Measurements from ENCODE around the gene SV2B. TPM values are rescaled to one million over a fixed set of nuclear protein-coding genes. Genes with fewer than 3 reads are reported as not detected.

The SV2B gene
- total and polyA plus RNA-seq, 2 experiments from 2014 or later, result 0.06 to 0.76 TPM

DNA sequence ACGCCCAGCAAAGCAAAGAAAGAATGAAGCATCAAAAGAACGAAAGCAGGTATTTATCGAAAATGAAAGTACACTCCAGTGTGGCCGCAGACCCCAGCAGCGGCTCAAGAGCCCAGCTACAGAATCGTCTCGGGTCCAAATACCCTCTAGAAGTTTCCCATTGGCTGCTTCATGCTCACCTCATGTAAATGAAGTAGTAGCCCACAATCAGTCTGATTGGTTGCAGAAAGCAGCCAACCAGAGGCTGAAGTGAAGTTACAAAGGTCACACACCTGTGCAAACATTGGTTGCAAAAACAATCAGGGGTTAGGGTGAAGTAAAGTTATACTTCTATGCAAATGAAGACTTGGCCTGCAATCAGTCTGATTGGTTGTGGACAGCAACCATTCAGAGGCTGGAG lies 32.0 kb downstream of the SV2B start (continued):
- TF ChIP-seq, protein P1, sequence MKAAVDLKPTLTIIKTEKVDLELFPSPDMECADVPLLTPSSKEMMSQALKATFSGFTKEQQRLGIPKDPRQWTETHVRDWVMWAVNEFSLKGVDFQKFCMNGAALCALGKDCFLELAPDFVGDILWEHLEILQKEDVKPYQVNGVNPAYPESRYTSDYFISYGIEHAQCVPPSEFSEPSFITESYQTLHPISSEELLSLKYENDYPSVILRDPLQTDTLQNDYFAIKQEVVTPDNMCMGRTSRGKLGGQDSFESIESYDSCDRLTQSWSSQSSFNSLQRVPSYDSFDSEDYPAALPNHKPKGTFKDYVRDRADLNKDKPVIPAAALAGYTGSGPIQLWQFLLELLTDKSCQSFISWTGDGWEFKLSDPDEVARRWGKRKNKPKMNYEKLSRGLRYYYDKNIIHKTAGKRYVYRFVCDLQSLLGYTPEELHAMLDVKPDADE (IDR thresholded peaks at IDR 0.05), result no peak
- no peak for TF ChIP-seq NANOG (IDR thresholded peaks at IDR 0.05; ENCODE audit: borderline replicate concordance)
- TF ChIP-seq, protein P2, sequence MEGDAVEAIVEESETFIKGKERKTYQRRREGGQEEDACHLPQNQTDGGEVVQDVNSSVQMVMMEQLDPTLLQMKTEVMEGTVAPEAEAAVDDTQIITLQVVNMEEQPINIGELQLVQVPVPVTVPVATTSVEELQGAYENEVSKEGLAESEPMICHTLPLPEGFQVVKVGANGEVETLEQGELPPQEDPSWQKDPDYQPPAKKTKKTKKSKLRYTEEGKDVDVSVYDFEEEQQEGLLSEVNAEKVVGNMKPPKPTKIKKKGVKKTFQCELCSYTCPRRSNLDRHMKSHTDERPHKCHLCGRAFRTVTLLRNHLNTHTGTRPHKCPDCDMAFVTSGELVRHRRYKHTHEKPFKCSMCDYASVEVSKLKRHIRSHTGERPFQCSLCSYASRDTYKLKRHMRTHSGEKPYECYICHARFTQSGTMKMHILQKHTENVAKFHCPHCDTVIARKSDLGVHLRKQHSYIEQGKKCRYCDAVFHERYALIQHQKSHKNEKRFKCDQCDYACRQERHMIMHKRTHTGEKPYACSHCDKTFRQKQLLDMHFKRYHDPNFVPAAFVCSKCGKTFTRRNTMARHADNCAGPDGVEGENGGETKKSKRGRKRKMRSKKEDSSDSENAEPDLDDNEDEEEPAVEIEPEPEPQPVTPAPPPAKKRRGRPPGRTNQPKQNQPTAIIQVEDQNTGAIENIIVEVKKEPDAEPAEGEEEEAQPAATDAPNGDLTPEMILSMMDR (conservative IDR thresholded peaks at IDR 0.05; ENCODE audit: low read depth in 2 of 2), result no peak
- no peak for TF ChIP-seq POLR2AphosphoS5 (IDR thresholded peaks at IDR 0.05; ENCODE audit: low read depth)
- TF ChIP-seq EZH2 (IDR thresholded peaks at IDR 0.05; ENCODE audit: low read depth, unreplicated experiment), result no peak
- TF ChIP-seq EZH2phosphoT487 (IDR thresholded peaks at IDR 0.05; ENCODE audit: unreplicated experiment), result no peak

DNA sequence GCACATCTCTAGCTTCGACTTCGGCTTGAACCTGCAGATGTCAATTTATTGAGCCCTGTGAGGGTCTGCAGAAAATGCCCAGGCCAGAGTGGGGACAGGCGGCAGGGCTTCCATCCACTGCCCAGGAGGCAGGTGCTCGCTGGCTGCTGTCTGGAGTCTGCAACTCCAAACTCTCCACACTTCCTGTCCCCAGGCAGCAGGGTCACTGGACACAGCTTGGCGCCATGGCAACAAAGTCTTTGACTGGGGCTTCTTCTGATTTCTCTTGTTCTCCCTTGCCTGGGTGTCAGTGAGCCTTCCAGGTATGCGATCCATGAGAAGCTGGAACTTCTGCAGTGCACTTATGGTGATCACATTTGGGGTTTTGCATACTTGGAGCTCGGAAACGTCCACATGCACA lies 33.5 kb downstream of the SV2B start:
- Histone ChIP-seq H3K4me1 (ENCODE audit: insufficient read depth) (no peaks in the 10 kb centered on the region), H3K4me2 (no peak overlapping the region), H4K20me1 (replicated peaks; ENCODE audit: insufficient read depth) (no peaks in the 10 kb centered on the region), H3K4me3 (no peak overlapping the region), H3F3A (replicated peaks; ENCODE audit: low read depth) (no peaks in the 10 kb centered on the region), H3K79me2 (replicated peaks; ENCODE audit: insufficient read depth) (no peaks in the 10 kb centered on the region), H2AFZ (no peak overlapping the region), H3K27ac (ENCODE audit: low read depth) (no peak overlapping the region), H3K36me3 (ENCODE audit: insufficient read depth) (no peaks in the 10 kb centered on the region), H3K27me3 (ENCODE audit: insufficient read depth) (no peaks in the 10 kb centered on the region), H3K9me2 (ENCODE audit: insufficient read depth) (peaks cover 4% of the 10 kb centered on the region; the same call in 1 of the 2 replicates)
- 0 out of 3 replicates have a peak, but pooled peaks cover 4% of the 10 kb centered on the region for H3K4me1 Mint-ChIP-seq
- H3K9me3 Mint-ChIP-seq, result no peaks in the 10 kb centered on the region
- H3K36me3 Mint-ChIP-seq (ENCODE audit: low read depth), result no peaks in the 10 kb centered on the region
- H3K27ac Mint-ChIP-seq, result no peak overlapping the region
- ATAC-seq (no peak), DNase-seq (ENCODE audit: low spot score) (peak; percentile 27)
- H3K4me3 Mint-ChIP-seq, result no peak overlapping the region
- no peak for TF ChIP-seq STAT1 (IDR thresholded peaks at IDR 0.05; ENCODE audit: unreplicated experiment)
- TF ChIP-seq, protein P1 (IDR thresholded peaks at IDR 0.05), result no peak
- TF ChIP-seq, protein P3, sequence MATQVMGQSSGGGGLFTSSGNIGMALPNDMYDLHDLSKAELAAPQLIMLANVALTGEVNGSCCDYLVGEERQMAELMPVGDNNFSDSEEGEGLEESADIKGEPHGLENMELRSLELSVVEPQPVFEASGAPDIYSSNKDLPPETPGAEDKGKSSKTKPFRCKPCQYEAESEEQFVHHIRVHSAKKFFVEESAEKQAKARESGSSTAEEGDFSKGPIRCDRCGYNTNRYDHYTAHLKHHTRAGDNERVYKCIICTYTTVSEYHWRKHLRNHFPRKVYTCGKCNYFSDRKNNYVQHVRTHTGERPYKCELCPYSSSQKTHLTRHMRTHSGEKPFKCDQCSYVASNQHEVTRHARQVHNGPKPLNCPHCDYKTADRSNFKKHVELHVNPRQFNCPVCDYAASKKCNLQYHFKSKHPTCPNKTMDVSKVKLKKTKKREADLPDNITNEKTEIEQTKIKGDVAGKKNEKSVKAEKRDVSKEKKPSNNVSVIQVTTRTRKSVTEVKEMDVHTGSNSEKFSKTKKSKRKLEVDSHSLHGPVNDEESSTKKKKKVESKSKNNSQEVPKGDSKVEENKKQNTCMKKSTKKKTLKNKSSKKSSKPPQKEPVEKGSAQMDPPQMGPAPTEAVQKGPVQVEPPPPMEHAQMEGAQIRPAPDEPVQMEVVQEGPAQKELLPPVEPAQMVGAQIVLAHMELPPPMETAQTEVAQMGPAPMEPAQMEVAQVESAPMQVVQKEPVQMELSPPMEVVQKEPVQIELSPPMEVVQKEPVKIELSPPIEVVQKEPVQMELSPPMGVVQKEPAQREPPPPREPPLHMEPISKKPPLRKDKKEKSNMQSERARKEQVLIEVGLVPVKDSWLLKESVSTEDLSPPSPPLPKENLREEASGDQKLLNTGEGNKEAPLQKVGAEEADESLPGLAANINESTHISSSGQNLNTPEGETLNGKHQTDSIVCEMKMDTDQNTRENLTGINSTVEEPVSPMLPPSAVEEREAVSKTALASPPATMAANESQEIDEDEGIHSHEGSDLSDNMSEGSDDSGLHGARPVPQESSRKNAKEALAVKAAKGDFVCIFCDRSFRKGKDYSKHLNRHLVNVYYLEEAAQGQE (IDR thresholded peaks at IDR 0.05; ENCODE audit: unreplicated experiment), result no peak
- peaks cover 2% of the 10 kb centered on the region for H3K27me3 Mint-ChIP-seq (ENCODE audit: insufficient read depth, low read depth, poor library complexity)
